Epithelial cell of proximal tubule (primary cell): ENCODE measurements around the gene HHIPL1. TPM values are rescaled to one million over a fixed set of nuclear protein-coding genes. Genes with fewer than 3 reads are reported as not detected.

Experiments
- DNase-seq: peaks from one replicate; pipeline ENCODE4 v3.0.0-alpha.2; 2011; ENCODE audit warnings: low read depth
- H3K4me3 ChIP-seq: 2 replicates; pipeline ENCODE4 v1.5.1; 2011; ENCODE audit warnings: low read depth, mild to moderate bottlenecking, low read length
- CTCF ChIP-seq: conservative IDR thresholded peaks from 2 replicates; pipeline ENCODE4 v1.5.1; 2012; ENCODE audit warnings: low read depth, mild to moderate bottlenecking, low read length
- total RNA-seq: library from RNA; depleted of rRNA; stranded (reverse); fragments of >200 nt; gene quantifications from 2 replicates; pipeline ENCODE4 v1.2.3, GENCODE V29; 2015

Gene HHIPL1
- total RNA-seq, 1 donor from 2014 or later: 4.9 TPM

GRCh38 chr14:99688210-99688581, 43.3 kb downstream of the HHIPL1 start:
- no peak for DNase-seq
- no peak for TF ChIP-seq CTCF
- H3K4me3 ChIP-seq: no peak overlapping the region

DNA sequence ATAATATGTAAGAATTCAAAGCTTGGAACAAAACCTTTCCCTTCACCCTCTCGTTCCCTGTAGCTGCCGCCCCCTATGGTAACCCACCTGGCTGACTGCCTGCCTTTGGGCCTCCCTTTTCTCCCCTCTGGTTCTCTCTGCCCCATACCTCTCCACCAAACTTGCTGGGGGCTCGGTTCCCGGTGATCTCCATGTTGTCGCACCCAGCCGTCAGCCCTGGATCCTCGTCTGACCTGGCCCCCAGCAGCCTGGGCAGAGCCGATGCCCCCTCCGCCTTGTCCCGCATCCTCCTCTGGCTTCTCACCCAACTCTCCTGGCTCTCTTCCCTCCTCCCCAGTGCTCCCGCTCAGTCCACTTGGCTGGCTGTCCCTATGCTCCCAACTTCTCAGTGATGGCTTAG, 43.7 kb downstream of the HHIPL1 start:
- no peak for TF ChIP-seq CTCF
- DNase-seq: no peak
- no peak overlapping the region for H3K4me3 ChIP-seq

DNA sequence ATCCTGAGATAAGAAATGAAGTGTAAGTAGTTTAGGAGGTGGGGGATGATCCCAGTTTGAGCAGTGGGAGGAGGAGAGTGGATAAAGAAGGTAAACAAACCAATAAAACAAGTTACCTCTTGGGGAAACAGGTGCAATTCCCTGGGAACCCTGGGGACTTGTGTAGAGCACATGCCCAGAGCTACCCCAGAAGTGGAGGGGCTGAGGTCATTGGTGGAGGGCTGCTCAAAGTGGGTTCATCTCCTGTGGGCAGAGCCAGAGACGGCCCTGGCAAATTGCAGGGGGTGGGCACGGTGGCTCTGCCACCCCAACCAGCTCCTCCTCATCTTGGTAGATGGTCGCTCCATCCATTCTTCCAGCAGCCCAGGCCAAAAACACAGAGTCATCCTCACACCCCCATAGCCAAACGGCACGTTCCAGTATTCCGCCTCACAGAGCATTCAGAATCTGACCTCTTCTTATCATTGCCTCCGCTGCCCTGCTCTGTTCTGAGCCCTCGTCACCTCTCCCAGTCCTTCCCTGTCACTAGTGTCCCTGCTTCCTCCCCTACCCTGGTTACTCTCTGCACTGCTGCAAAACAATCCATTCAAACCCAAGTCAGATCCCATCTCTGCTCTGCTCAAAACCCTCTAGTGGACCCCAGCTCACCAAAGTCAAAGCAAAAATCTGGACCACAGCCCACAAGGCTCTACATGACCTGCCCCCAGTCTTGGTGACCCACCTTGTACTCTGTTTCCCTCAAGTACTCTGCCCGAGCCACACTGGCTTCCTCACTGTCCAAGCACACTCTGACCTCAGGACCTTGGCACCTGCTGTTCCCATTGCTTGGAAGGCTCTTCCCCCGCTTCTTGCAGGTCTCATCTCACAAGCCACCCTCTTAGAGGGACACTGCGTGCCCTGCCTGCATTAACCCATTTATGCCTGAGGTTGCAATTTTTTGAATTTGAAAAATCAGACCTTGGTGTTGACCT, 44.6 kb downstream of the HHIPL1 start:
- DNase-seq: no peak
- H3K4me3 ChIP-seq: no peak overlapping the region
- TF ChIP-seq CTCF: no peak

DNA sequence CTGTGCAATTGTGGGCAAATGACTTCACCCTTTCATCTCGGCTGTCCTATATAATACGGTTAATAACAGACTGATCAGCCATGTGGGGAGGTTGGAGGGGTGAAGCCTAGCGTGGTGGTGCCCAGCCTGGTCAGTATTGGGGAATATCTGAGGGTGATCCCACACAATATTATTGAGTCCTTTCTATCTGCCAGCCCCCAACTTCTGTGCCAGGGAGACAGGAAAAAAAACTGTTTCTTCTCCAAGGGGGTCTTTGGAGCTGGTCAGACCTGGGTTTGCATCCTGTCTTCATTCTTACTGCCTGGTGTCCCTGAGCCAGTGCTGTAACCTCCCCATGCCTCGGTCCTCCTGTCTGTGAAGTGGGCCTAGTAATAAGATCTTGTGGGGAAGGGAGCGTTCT, 45.7 kb downstream of the HHIPL1 start:
- TF ChIP-seq CTCF: no peak
- DNase-seq: no peak
- no peak overlapping the region for H3K4me3 ChIP-seq

- DNase-seq: no peak
- no peak overlapping the region for H3K4me3 ChIP-seq
- TF ChIP-seq CTCF: no peak
Observed at GRCh38 chr14:99691111-99691885, 46.4 kb downstream of the HHIPL1 start.

- DNase-seq: no peak
- no peak for TF ChIP-seq CTCF
- no peak overlapping the region for H3K4me3 ChIP-seq
Observed at GRCh38 chr14:99693918-99694317, 49.0 kb downstream of the HHIPL1 start.

DNA sequence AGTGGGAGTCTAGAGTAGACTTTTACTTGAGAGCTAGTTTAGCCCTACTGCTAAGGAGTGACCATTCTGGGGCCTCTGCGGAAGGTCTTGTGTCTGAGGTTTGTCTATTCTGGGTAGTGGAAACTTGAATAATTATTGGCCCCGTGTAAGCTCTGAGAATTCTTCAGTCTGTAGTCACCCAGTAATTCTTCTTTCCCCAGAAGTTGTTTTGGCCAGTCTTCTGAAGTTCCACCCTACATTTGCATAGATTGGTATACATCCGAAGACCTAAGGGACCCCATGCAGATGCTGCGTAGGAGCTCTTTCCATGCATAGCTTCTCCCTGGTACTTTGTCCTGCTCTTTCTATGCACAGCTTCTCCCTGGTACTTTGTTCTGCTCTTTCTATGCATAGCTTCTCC, 52.0 kb downstream of the HHIPL1 start:
- DNase-seq: no peak
- no peak for TF ChIP-seq CTCF
- no peak overlapping the region for H3K4me3 ChIP-seq
